Measurements from ENCODE around the gene SRC. TPM values are rescaled to one million over a fixed set of nuclear protein-coding genes. Genes with fewer than 3 reads are reported as not detected.

Gene SRC
- total RNA-seq, 1 donor from 2014 or later: 20.2 TPM

DNA sequence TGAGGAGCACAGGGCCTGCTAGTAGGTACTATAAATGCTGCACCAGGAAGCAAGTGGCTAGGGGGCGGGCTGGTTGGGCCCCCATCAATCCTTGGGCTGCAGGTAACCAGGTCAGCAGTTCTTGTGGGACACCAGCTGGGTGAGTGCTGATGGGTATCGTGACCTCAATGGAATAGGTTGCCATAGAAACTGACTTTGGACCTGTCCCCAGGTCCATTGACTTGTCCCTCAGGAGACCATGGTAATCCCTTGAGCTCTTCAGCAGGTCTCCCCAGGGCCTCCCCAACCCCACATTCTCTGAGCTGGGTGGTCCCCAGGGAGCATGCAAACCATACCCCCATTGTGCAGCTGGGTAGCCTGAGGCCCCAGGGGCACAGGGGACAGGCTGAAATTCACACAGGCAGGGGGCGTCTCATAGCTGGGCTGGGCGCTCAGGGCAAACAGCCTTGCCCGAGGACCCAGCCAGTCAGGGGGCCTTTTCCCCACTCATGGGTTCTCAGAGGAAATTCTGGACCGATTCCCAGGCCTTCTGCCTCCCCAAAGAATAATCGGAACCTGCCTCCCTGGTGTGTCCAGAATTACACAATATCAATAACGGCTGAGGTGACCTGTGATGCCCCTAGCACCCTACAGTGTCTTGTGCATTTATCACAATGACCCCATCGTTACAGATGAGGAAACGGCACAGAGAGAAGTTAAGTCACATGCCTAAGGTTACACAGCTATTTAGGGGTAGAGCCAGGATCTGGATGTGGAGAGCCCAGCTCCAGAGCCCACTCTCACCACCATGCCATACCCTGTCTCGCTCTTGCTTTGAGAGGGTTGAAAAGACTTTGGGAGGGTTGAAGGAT lies 35.9 kb downstream of the SRC start:
- no peak for DNase-seq (ENCODE audit: low read depth, low spot score)

DNA sequence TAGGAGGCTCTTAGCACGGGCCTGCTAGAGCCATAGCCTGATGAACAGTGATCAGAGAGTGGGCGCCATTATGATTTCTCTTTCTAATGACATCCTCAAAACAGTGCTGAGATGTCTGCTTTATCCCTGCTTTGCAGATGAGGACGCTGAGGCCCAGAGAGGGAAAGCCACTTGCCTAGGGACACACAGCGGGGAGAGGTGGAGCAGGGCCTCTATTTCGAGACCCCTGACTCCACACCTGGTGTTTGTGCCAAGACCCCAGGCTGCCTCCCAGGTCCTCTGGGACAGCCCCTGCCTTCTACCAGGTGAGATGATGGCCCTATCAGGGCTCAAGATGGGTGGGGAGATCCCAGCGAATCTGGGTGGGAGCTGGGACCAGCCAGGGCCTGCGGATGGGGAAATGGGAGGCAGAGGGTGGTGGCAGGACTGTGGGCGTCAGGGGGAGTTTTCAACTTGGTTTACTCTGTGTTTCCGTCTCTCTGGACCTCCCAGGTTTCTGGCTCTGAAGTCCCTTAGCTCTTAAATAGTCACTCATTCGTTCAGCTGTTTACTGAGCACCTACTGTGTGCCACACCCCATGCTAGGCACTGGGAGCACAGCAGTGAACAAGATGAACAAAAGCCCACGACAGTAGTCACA lies 36.7 kb downstream of the SRC start:
- no peak for DNase-seq (ENCODE audit: low read depth, low spot score)

- no peak for DNase-seq (ENCODE audit: low read depth, low spot score)
Observed at GRCh38 chr20:37383229-37383989, 37.5 kb downstream of the SRC start.

GRCh38 chr20:37384683-37385174 lies 38.8 kb downstream of the SRC start:
- DNase-seq (ENCODE audit: low read depth, low spot score): no peak

GRCh38 chr20:37385176-37385575 lies 39.2 kb downstream of the SRC start:
- no peak for DNase-seq (ENCODE audit: low read depth, low spot score)

DNA sequence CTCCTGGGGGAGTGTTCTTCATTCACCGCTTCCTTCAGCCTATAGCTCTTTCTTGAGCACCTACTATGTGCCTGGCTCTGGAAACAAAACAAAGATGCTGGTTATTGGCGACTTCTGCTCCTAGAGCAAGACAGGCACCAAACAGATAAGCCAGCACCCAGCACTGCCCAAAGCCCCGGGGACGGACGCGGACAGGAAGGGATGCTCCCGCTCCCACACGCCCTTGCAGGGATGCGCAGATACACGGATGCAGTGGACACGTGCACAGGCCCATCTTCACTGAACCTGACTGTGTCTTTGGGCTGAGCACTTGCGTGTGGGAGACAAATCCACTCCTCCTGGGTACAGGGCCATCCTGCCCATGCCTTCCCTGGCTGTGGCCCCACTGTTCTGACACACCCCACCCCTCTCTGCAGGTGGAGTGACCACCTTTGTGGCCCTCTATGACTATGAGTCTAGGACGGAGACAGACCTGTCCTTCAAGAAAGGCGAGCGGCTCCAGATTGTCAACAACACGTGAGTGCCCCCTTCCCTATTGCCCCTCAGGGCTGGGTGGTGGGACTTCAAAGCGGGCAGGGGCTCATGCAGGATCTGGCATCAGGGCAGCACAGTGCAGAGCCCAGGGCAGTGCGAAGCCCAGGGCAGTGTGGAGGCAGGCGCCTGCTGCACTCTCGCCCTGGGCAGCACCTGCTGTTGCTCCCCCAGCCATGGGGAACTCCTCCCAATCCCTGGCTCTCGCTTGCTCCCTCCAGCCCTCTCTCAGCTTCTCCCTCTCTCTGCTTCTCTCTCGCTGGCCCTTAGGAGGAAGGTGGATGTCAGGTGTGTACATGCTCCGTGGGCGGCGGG lies 39.9 kb downstream of the SRC start:
- DNase-seq (ENCODE audit: low read depth, low spot score): no peak

- DNase-seq (ENCODE audit: low read depth, low spot score): no peak
Observed at GRCh38 chr20:37386505-37387251, 40.7 kb downstream of the SRC start.

- no peak for DNase-seq (ENCODE audit: low read depth, low spot score)
Observed at GRCh38 chr20:37387519-37388269, 41.8 kb downstream of the SRC start.

DNA sequence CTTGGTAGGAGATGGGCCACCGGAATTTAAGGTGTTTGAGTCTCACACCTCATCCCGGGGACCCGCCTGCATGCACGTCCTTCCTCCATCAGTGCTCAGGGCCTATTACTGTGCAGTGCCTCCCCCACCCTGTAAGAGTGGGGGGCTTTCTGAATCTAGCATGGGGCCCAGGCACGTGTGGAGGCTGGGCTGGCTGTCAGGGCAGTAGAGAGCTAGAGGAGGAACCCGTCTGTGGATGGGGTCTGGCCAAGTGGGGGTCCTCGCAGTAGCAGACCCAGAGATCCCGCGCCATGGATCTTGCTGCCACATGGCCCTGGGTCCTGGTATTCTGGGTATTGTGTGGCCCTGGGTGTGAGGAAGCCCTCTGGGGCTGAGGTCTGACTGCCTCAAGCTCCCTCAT lies 42.9 kb downstream of the SRC start:
- DNase-seq (ENCODE audit: low read depth, low spot score): no peak

- no peak for DNase-seq (ENCODE audit: low read depth, low spot score)
Observed at GRCh38 chr20:37389241-37389747, 43.4 kb downstream of the SRC start.

DNA sequence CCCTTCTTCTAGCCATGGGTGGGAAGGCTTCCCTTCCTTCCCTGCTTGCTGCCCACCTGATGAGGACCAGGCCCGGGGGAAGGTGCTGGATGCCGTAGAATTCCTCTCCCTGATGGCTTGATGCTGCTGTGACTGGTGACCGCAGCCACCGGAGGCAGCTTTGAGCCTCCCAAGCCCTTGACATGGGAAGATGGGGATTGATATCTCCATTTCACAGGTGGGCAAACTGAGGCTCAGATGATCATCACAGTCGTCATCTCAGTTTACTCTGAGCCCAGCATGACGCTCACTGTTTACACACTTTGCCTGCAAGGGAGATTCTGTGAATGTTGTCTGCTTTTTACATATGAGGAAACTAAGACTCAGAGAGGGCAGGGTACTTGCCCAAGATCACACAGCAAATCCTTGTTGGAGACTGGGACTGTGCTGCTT lies 43.9 kb downstream of the SRC start:
- DNase-seq (ENCODE audit: low read depth, low spot score): no peak

DNA sequence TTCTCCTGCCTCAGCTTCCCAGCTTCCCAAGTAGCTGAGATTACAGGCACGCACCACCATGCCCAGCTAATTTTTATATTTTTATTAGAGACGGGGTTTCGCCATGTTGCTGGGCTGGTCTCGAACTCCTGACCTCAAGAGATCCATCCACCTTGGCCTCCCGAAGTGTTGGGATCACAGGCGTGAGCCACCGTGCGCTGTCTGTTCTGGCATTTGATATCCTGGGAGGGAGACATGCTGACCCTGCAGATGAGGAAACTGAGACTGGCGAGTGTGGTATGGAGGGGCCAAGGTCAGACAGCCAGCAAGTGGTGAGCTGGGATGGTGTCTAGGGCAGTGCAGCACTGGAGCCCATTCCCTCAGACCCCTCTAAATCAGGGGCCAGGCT lies 44.6 kb downstream of the SRC start:
- DNase-seq (ENCODE audit: low read depth, low spot score): no peak

GRCh38 chr20:37390891-37391525 lies 45.1 kb downstream of the SRC start:
- DNase-seq (ENCODE audit: low read depth, low spot score): no peak

GRCh38 chr20:37392441-37393195 lies 46.7 kb downstream of the SRC start:
- DNase-seq (ENCODE audit: low read depth, low spot score): no peak

- DNase-seq (ENCODE audit: low read depth, low spot score): no peak
Observed at GRCh38 chr20:37393196-37393862, 47.4 kb downstream of the SRC start.

GRCh38 chr20:37393863-37394542 lies 48.1 kb downstream of the SRC start:
- no peak for DNase-seq (ENCODE audit: low read depth, low spot score)

Data from pulmonary artery endothelial cell (primary cell).